Activated T-helper 2 cell treated with anti-CD3 and anti-CD28 coated beads, Interferon-gamma antibody, Interleukin-2, Interleukin-4, amounts not matched to agents 10 μg/mL and 5 μg/mL and 100 μg/mL, durations not matched to agents 14 hours and 24 hours and 36 hours (primary cell): Measurements from ENCODE around the gene ASAP2. TPM values are rescaled to one million over a fixed set of nuclear protein-coding genes. Genes with fewer than 3 reads are reported as not detected.

Source experiments
- DNase-seq: peaks from one replicate; pipeline ENCODE4 v3.0.0; 2021; ENCODE audit warnings: low spot score
- H3K27ac Mint-ChIP-seq: one replicate; pipeline ENCODE4 v1.8.0; 2021; ENCODE audit warnings: mixed read lengths
- H3K27me3 Mint-ChIP-seq: one replicate; pipeline ENCODE4 v1.8.0; 2021; ENCODE audit warnings: low read depth, mixed read lengths
- H3K36me3 Mint-ChIP-seq: one replicate; pipeline ENCODE4 v1.8.0; 2021; ENCODE audit warnings: low read depth, mixed read lengths
- H3K4me1 Mint-ChIP-seq: one replicate; pipeline ENCODE4 v1.8.0; 2021; ENCODE audit warnings: low read depth, mixed read lengths
- H3K4me3 Mint-ChIP-seq: one replicate; pipeline ENCODE4 v1.8.0; 2021; ENCODE audit warnings: low read depth, mild to moderate bottlenecking, moderate library complexity, mixed read lengths
- H3K9me3 Mint-ChIP-seq: one replicate; pipeline ENCODE4 v1.8.0; 2021; ENCODE audit warnings: mixed read lengths
- intact Hi-C: fragments of 100-400 bp; cut with micrococcal nuclease; formaldehyde crosslinking; loops from one replicate; pipeline ENCODE4 v1.15.1; 2023
- total RNA-seq: library from RNA; stranded (reverse); gene quantifications from 2 replicates; pipeline ENCODE4 v1.2.3, GENCODE V29; 2022

ASAP2 gene
- total RNA-seq = 0.74 and 0.96 TPM in 2 replicates

DNA sequence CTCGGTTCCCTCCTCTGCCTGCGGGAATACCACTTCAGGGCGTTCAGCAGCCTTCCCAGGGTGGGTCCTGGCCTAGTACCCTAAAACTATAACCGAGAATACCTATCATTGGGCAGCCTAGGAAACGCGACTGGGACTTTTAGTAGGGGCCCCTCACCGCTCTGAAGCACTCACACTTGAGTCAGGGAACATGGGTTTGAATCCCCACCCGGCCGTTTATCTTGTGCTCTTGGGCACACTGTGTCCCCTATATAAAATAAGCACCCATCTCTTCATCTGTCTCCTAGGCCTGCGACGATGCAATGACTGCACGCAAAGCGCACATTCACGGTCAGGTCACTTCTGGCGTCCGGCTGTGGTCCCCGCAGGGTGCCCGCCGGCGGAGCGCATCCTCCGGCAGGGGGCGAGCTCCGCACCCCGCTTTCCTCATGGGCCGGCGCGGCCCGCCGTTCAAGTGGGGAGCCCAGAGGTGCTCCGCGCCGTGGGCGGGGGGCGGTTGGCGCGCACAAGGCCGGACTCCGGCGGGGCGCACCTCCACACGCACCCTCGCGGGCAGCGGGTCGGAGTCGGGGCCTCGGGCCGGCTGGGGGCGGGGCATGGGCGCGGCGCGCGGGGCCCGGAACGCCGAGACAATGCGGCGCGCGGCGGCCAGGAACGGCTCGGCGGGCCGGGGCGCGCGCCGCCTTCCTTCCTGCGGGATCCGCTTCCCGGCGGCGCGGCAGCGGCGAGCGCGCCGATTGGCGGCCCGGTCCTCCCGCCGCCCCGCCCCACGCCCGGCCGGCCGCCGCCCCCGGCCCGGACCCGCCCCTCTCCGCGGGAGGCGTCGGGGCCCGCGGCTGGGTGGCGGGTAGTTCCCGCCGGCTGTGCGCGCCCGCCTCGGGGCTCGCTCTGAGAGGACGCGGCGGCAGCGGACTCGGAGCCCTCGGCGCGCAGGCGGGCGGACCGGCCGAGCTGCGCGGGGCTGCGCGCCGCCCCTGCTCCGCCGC is at the start of gene ASAP2:
TSS of gene ASAP2 (plus strand) at position 850 of the 986 bp plus-strand sequence. CDS start 293 bp downstream, outside the sequence.
- no peaks in the 10 kb centered on the region for H3K9me3 Mint-ChIP-seq
- peaks cover 54% of the 10 kb centered on the region for H3K27me3 Mint-ChIP-seq
- peak; percentile 40 for DNase-seq
- intact Hi-C loops = loop anchor here (1.0 to 5.0 kb wide), 3 partner anchors 64 to 216 kb away; partner anchors contain the start of genes CPSF3 and ITGB1BP1
- H3K4me1 Mint-ChIP-seq = peaks cover 3% of the 10 kb centered on the region
- H3K27ac Mint-ChIP-seq = no peak within 1 kb of the TSS
- H3K4me3 Mint-ChIP-seq = peak within 1 kb of the TSS; percentile 72
- no peaks in the 10 kb centered on the region for H3K36me3 Mint-ChIP-seq

DNA sequence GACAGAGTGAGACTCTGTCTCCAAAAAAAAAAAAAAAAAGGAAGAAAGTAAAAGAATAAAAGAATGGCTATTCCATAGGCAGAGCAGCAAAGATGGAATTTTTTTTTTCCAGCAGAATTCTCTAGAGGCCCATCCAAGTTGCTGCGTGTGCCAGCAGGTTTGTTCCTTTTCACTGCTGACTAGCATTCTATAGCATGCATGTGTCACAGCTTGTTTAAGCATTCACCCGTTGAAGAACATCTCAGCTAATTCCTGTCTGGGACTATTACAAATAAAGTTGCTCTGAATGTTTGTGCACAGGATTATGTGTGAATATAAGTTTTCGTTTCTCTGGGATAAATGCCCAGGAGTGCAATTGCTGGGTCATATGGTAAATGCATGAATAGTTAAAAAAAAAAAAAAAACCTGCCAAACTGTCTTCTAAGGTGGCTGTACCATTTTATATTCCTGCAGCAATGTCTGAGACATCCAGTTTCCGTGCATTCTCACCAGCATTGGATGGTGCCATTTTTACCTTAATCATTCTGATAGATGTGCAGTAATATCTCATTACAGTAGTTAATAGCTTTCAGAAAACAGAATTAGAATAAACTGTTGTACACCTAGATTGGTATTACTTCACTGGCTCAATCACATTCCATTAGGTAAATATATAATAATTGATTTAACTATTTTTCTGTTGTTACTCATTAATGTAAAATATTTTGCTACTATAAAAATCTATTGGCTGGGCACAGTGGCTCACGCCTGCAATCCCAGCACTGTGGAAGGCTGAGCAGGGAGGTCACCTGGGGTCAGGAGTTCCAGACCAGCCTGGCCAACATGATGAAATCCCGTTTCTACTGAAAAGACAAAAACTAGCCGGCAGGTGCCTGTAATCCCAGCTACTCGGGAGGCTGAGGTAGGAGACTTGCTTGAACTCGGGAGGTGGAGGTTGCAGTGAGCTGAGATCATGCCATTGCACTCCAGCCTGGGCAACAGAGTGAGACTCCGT is 47.5 kb upstream of the ASAP2 start:
- H3K27me3 Mint-ChIP-seq = peaks cover 5% of the 10 kb centered on the region
- intact Hi-C loops = no loop called here
- DNase-seq = no peak
- no peaks in the 10 kb centered on the region for H3K9me3 Mint-ChIP-seq
- no peak overlapping the region for H3K27ac Mint-ChIP-seq
- no peak overlapping the region for H3K4me3 Mint-ChIP-seq
- H3K36me3 Mint-ChIP-seq = no peaks in the 10 kb centered on the region
- no peaks in the 10 kb centered on the region for H3K4me1 Mint-ChIP-seq

DNA sequence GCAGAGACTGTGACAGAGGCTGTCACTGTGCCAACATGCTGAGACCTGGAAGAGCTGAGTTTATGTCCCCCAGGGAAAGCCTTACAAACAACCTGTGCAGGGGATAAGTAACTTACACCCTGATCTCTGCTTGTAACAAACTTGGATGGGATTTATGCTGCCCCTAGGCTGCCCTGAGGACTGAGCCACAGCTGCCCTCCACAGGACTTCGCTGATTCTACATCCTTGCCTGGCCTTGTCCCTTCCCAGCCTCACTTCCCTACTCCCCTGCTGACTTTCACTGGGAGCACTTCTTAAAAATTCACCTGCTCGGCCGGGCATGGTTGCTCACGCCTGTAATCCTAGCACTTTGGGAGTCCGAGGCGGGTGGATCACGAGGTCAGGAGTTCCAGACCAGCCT is 45.9 kb upstream of the ASAP2 start:
- Mint-ChIP-seq H3K4me1 (no peaks in the 10 kb centered on the region), H3K27me3 (peaks cover 3% of the 10 kb centered on the region), H3K27ac (no peak overlapping the region), H3K9me3 (no peaks in the 10 kb centered on the region), H3K4me3 (no peak overlapping the region), H3K36me3 (no peaks in the 10 kb centered on the region)
- DNase-seq = no peak
- intact Hi-C loops = no loop called here

DNA sequence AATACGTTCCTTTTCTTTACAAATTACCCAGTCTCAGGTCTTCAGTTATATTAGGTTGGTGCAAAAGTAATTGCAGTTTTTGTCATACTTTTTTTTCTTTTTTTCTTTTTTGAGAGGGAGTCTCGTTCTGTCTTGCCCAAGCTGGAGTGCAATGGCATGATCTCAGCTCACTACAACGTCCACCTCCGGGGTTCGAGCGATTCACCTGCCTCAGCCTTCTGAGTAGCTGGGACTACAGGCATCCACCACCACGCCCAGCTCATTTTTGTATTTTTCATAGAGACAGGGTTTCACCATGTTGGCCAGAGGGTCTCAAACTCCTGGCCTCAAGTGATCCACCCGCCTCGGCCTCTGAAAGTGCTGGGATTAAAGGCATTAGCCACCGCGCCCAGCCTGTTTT is 43.8 kb upstream of the ASAP2 start:
- Mint-ChIP-seq H3K9me3 (no peaks in the 10 kb centered on the region), H3K27ac (no peak overlapping the region), H3K27me3 (no peaks in the 10 kb centered on the region), H3K36me3 (no peaks in the 10 kb centered on the region), H3K4me1 (no peaks in the 10 kb centered on the region), H3K4me3 (no peak overlapping the region)
- intact Hi-C loops = no loop called here
- DNase-seq = no peak

DNA sequence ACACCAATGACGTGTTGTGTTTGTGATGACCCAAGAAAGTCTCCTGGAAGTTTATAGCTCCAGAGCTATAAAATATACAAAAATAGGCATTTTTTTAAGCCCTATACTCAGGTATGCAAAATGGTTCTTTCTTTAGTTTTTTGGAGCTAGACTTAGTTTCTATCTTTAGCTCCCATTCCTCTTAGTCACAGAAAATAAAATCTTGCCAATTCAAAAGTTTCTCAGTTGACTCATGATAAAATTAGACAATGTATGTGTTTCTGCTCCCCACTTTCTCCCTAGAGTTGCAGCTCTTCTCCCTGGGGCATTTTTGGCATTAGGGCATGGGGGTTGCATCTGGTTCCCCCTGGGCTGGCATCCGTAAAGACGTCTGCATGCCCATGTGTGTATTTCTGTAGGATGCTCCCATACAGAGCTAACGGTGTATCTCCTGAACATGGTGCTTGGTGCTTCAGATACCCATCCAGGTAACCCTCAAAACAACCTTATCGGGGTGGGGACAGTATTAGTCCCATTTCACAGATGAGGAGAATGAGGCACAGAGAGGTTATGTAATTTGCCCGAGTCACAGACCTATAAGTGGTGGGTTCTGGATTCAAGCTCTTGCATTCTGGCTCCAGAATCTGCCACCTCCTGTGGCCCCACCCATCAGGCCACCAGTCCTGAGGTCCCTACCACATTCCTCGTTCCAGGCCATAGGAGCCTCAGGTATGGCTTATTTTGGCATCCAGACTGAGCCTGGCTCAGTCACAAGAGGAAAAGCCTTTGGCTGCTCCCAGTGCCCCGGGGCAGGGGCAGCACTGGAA is 43.1 kb upstream of the ASAP2 start:
- no peaks in the 10 kb centered on the region for H3K36me3 Mint-ChIP-seq
- no peaks in the 10 kb centered on the region for H3K9me3 Mint-ChIP-seq
- no peaks in the 10 kb centered on the region for H3K4me1 Mint-ChIP-seq
- H3K27ac Mint-ChIP-seq = no peak overlapping the region
- H3K4me3 Mint-ChIP-seq = no peak overlapping the region
- no peak for DNase-seq
- intact Hi-C loops = no loop called here
- H3K27me3 Mint-ChIP-seq = no peaks in the 10 kb centered on the region

DNA sequence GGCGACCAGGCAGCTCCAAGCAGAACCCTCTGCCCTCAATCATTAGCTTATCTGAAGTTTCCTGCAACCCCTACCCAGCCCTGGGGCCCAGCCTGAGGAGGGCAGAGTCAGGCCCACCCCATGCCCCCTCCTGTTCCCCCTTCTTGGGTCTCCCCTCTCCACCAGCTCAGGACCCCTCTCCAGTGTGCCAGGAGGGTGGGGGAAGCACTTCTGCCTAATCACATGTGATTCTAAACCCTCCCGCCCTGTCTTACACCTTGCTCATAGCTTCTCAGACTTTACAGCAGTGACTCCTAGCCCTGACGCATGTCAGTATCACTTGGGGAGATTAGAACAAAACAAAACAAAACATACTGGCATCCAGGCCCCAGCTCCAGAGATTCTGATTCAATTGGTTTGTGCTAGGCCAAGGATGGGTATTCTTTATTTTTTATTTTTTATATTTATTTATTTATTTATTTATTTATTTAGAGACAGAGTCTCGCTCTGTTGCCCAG is 42.5 kb upstream of the ASAP2 start:
- Mint-ChIP-seq H3K4me1 (no peaks in the 10 kb centered on the region), H3K27me3 (peaks cover 5% of the 10 kb centered on the region), H3K4me3 (no peak overlapping the region), H3K9me3 (no peaks in the 10 kb centered on the region), H3K36me3 (no peaks in the 10 kb centered on the region), H3K27ac (no peak overlapping the region)
- intact Hi-C loops = no loop called here
- DNase-seq = no peak

DNA sequence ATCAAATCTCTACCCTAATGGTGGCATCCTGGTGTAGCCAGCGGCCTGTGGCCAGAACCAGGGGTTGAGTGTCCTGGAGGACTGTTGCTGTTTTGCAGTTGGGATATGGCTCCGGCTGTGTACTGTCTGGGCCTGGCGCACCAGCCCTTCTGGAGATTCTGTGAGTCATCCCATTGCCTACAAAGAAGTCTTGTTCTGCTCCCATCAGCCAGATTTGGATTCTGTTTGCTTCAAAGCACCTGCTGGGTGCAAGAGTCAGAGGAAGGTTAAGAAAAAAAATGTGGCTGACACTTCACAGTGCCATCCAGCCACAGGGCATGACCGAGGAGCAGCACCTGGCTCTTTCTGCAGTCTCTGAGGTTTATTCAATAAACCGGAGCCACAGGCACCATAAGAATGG is 41.0 kb upstream of the ASAP2 start:
- intact Hi-C loops = no loop called here

DNA sequence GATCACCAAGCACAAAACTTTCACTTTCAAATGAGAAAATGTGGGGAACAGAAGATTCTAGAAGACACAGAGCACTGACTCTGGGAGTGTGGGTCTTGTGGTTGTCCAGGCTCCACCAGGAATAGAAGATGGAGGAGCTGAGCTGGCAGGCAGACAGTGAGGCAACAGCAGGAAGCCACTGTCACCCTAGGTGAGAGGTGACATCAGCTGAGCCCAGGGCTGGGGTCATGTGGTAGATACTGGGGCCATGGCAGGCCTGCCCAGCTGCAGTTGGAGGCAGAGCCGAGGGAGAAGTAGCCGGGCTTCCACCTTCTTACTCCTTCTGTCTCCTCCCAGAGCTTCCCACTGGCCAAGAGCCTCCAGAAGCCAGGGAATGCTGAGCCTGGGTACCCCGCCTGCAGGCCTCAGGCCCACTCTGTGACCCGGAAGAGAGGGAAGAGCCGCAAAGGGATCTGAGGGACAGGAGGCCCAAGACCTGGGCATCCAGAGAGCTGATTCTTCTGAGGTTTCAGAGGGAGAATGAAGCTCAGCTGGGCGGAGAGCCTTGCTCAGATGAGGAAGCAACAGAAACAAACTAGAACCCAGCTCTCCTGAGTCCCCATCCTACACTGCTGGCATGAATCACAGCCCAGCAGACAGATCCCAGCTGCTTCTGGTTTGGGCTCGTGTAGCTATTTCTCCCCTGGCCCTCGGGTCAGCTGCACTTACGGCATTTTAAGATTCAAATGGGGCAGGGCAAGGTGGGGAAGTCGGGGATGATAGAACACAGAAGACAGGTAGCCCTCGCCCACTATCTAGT is 39.8 kb upstream of the ASAP2 start:
- no peak overlapping the region for H3K27ac Mint-ChIP-seq
- H3K27me3 Mint-ChIP-seq = peaks cover 13% of the 10 kb centered on the region
- no peak for DNase-seq
- H3K4me3 Mint-ChIP-seq = no peak overlapping the region
- intact Hi-C loops = no loop called here
- no peaks in the 10 kb centered on the region for H3K9me3 Mint-ChIP-seq
- H3K36me3 Mint-ChIP-seq = no peaks in the 10 kb centered on the region
- H3K4me1 Mint-ChIP-seq = no peaks in the 10 kb centered on the region

More for the DNA sequence above, 41.0 kb upstream of the ASAP2 start:
- Mint-ChIP-seq H3K4me3 (no peak overlapping the region), H3K36me3 (no peaks in the 10 kb centered on the region), H3K27me3 (peaks cover 7% of the 10 kb centered on the region), H3K4me1 (no peaks in the 10 kb centered on the region), H3K27ac (no peak overlapping the region), H3K9me3 (no peaks in the 10 kb centered on the region)
- DNase-seq = no peak

DNA sequence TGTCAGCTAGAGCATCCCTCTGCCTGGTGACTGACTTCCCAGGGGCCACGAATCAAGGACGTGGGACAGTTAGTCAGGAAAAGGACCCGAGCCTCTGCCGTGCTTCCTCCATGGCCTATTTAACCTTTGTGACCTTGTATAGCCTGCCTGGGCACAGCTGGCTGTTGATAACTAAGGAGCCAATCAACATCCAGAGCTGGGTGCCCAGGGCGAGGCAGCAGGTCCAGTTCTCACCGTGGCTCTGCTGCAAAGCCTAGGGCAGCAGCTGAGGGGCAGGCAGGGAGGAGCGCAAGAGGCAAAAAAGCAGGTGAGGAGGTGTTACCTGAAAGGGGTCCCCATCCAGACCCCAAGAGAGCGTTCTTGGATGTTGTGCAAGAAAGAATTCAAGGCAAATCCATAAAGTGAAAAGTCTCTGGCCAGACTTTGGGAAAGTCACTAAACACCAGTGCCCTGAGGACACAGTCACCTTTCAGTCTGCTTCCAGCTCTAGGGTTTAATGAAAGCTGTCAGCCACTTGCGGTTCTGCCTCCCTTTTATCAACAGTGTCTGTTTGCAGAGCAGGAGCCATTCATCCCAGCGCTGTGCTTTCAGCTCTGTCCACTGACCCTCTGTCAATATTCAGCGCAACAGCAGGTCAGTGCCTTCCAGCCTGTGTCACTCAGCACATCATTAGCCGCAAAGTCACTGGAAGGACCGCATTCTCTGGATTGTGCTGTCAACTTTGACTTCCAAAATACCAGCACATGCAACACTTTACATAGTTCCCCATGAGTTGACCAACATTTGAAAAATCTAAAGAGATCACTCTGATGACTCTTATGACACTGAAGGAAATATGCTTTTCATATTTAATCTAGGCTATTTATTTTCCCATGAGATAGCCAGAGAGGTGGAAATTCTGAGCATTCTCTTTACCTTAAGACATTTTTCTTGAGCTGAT is 38.6 kb upstream of the ASAP2 start:
- H3K36me3 Mint-ChIP-seq = no peaks in the 10 kb centered on the region
- H3K27ac Mint-ChIP-seq = no peak overlapping the region
- H3K4me1 Mint-ChIP-seq = no peaks in the 10 kb centered on the region
- H3K9me3 Mint-ChIP-seq = no peaks in the 10 kb centered on the region
- no peak for DNase-seq
- peaks cover 13% of the 10 kb centered on the region for H3K27me3 Mint-ChIP-seq
- intact Hi-C loops = no loop called here
- H3K4me3 Mint-ChIP-seq = no peak overlapping the region

DNA sequence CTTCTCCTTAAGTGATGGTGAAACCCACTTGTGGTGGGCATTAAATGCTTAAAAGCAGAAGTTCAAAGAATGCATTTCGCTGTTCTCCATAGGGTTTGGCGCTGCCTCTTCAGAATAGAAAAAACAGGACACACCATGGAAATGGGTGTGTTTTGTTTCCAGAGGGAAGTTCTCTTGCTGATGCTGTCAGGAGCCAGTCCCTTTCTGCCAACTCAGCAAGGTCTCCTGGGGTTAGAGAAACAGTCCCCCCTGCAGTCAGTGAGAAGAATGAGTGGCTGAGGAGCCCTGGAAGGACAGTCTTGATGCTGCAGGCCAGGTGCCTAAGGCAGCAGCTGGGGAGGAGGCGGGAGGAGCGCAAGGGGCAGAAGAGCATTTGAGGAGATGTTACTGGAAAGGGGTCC is 37.8 kb upstream of the ASAP2 start:
- Mint-ChIP-seq H3K4me1 (no peaks in the 10 kb centered on the region), H3K27me3 (peaks cover 13% of the 10 kb centered on the region), H3K4me3 (no peak overlapping the region), H3K36me3 (no peaks in the 10 kb centered on the region), H3K27ac (no peak overlapping the region), H3K9me3 (no peaks in the 10 kb centered on the region)
- intact Hi-C loops = no loop called here
- no peak for DNase-seq
